Uterus (tissue), 4 donors: ENCODE results near the gene FRMD5. TPM values are rescaled to one million over a fixed set of nuclear protein-coding genes. Genes with fewer than 3 reads are reported as not detected.

Experiments used
- DNase-seq, 2 donors: peaks; one replicate each; pipeline ENCODE4 v3.0.0-alpha.2; 2019 to 2020
- H3K27ac ChIP-seq, 2 donors: fragments of 200-600 bp; sonication (generic); 1 replicate in 1 of 2; 2 replicates in 1 of 2; pipeline ENCODE4 v1.5.1; 2016 to 2018
- H3K27me3 ChIP-seq, 2 donors: fragments of 200-600 bp; sonication (generic); one replicate each; pipeline ENCODE4 v1.5.1; 2018 to 2019; ENCODE audit warnings: control low read depth in 1 of 2
- H3K36me3 ChIP-seq, 2 donors: fragments of 200-600 bp; sonication (generic); one replicate each; pipeline ENCODE4 v1.5.1; 2019; ENCODE audit warnings: control low read depth in 1 of 2
- H3K4me1 ChIP-seq, 2 donors: fragments of 200-600 bp; sonication (generic); one replicate each; pipeline ENCODE4 v1.5.1; 2018 to 2019; ENCODE audit warnings: control low read depth in 1 of 2
- H3K4me3 ChIP-seq, 2 donors: fragments of 200-600 bp; sonication (generic); 1 replicate in 1 of 2; 2 replicates in 1 of 2; pipeline ENCODE4 v1.5.1; 2018 to 2019; ENCODE audit warnings: mild to moderate bottlenecking in 1 of 2
- H3K9me3 ChIP-seq, 2 donors: fragments of 200-600 bp; sonication (generic); one replicate each; pipeline ENCODE4 v1.5.1; 2019; ENCODE audit warnings: control low read depth in 1 of 2
- CTCF ChIP-seq, 4 experiments: fragments of 200-600 bp in 2 of 4; fragments of 450-650 bp in 2 of 4; sonication (generic) in 2 of 4; IDR thresholded peaks; one replicate each; pipeline ENCODE4 v1.5.1; 2016 to 2019; ENCODE audit warnings: antibody characterized with exemption in 4 of 4, mild to moderate bottlenecking in 2 of 4, moderate library complexity in 1 of 4
- POLR2A ChIP-seq, 2 donors: fragments of 450-650 bp; IDR thresholded peaks; one replicate each; pipeline ENCODE4 v1.6.1; 2016; ENCODE audit warnings: antibody characterized with exemption in 2 of 2, mild to moderate bottlenecking in 1 of 2, moderate library complexity in 1 of 2
- intact Hi-C: fragments of 100-400 bp; cut with DNase I; formaldehyde crosslinking; loops from one replicate; pipeline ENCODE4 v1.15.1; 2023; ENCODE audit warnings: low total_unique reads
- total RNA-seq, 4 donors: library from RNA; depleted of rRNA in 3 of 4; stranded (reverse); fragments of >200 nt in 3 of 4; gene quantifications; one replicate each; pipeline versions ENCODE4 v1.1.0 to v1.2.4, GENCODE V29; 2014 to 2023
- donor health status: DM: yes; HTN: yes; CAD: no.

FRMD5 gene
- total RNA-seq, 4 donors from 2014 or later, result 0.37 to 1.0 TPM; not detected in 2

GRCh38 chr15:43879386-43880355 is 315.4 kb downstream of the FRMD5 start:
- no peaks in the 10 kb centered on the region for H3K27me3 ChIP-seq
- no peaks in the 10 kb centered on the region for H3K9me3 ChIP-seq
- no peak overlapping the region for H3K27ac ChIP-seq
- no peak for DNase-seq
- H3K4me1 ChIP-seq, result no peaks in the 10 kb centered on the region
- TF ChIP-seq POLR2A (IDR thresholded peaks at IDR 0.05) (no peak), CTCF (IDR thresholded peaks at IDR 0.05) (no peak)
- intact Hi-C loops, result no loop called here
- no peak overlapping the region for H3K4me3 ChIP-seq
- no peaks in the 10 kb centered on the region for H3K36me3 ChIP-seq

GRCh38 chr15:43878446-43878845 is 316.6 kb downstream of the FRMD5 start:
- no peak overlapping the region for H3K27ac ChIP-seq
- intact Hi-C loops, result no loop called here
- H3K9me3 ChIP-seq, result no peaks in the 10 kb centered on the region
- no peak overlapping the region for H3K4me3 ChIP-seq
- no peaks in the 10 kb centered on the region for H3K4me1 ChIP-seq
- no peak for TF ChIP-seq CTCF (IDR thresholded peaks at IDR 0.05)
- TF ChIP-seq POLR2A (IDR thresholded peaks at IDR 0.05), result no peak
- no peaks in the 10 kb centered on the region for H3K27me3 ChIP-seq
- DNase-seq, result no peak
- no peaks in the 10 kb centered on the region for H3K36me3 ChIP-seq

- no peak overlapping the region for H3K4me3 ChIP-seq
- no peak overlapping the region for H3K27ac ChIP-seq
- no peak for TF ChIP-seq CTCF (IDR thresholded peaks at IDR 0.05)
- no peak for TF ChIP-seq POLR2A (IDR thresholded peaks at IDR 0.05)
- no peaks in the 10 kb centered on the region for H3K9me3 ChIP-seq
- intact Hi-C loops, result no loop called here
- H3K27me3 ChIP-seq, result no peaks in the 10 kb centered on the region
- H3K36me3 ChIP-seq, result no peaks in the 10 kb centered on the region
- H3K4me1 ChIP-seq, result no peaks in the 10 kb centered on the region
- no peak for DNase-seq
These were observed 317.7 kb downstream of the FRMD5 start for GRCh38 chr15:43877371-43877770.

GRCh38 chr15:43876872-43877271 is 318.2 kb downstream of the FRMD5 start:
- intact Hi-C loops, result no loop called here
- H3K27ac ChIP-seq, result no peak overlapping the region
- no peaks in the 10 kb centered on the region for H3K4me1 ChIP-seq
- H3K27me3 ChIP-seq, result no peaks in the 10 kb centered on the region
- TF ChIP-seq POLR2A (IDR thresholded peaks at IDR 0.05) (no peak), CTCF (IDR thresholded peaks at IDR 0.05) (no peak)
- H3K4me3 ChIP-seq, result no peak overlapping the region
- no peak for DNase-seq
- no peaks in the 10 kb centered on the region for H3K9me3 ChIP-seq
- no peaks in the 10 kb centered on the region for H3K36me3 ChIP-seq

- intact Hi-C loops, result no loop called here
- H3K36me3 ChIP-seq, result no peaks in the 10 kb centered on the region
- no peaks in the 10 kb centered on the region for H3K4me1 ChIP-seq
- no peak for TF ChIP-seq CTCF (IDR thresholded peaks at IDR 0.05)
- TF ChIP-seq POLR2A (IDR thresholded peaks at IDR 0.05), result no peak
- no peaks in the 10 kb centered on the region for H3K9me3 ChIP-seq
- H3K27ac ChIP-seq, result no peak overlapping the region
- H3K27me3 ChIP-seq, result no peaks in the 10 kb centered on the region
- H3K4me3 ChIP-seq, result no peak overlapping the region
- no peak for DNase-seq
These were observed 321.4 kb downstream of the FRMD5 start for GRCh38 chr15:43873651-43874050.
